NCI-H1105 (cell line): ENCODE data around the gene RIPOR1.

Experiments used
- DNase-seq: peaks from one replicate; lab custom pipeline; 2025; lab: John Stamatoyannopoulos, UW

Gene RIPOR1

DNA sequence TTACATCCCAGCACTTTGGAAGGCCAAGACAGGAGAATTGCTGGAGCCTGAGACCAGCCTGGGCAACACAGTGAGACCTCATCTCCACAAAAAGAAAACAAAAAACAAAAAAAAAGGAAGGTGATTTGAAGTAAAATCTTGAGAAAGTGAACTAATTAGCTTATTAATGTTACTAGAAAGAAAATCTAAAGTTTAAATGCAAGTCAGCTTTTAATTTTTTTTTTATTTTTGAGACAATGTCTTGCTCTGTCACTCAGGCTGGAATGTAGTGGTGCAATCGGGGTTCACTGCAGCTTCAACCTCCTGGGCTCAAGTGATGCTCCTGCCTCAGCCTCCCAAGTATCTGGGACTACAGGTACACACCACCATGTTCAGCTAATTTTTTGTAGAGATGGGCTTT, 30.2 kb downstream of the RIPOR1 start:
- no peak for DNase-seq

DNA sequence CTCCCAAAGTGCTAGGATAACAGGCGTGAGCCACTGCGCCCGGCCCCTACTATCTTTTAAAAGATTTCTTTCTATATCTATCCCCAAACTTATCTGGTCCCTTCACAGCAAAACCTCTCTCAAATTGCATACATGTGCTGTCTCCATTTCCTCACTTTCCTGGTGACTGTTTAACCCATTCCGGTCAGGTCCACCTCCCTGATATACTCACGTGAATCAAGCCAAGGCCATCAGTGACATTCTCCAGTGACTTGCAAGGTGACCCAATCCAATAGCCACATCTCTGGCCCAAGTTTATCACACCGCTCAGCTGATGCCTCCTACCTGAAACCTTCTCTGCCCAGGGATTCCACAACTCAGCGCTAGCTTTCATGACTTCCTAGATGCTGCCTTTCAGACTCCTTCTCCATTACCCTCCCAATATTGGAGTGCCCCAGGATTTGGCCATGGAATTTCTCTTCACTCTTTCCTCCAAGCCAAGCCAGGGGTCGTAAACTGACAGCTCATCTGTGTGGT, 32.3 kb downstream of the RIPOR1 start:
- DNase-seq: no peak

DNA sequence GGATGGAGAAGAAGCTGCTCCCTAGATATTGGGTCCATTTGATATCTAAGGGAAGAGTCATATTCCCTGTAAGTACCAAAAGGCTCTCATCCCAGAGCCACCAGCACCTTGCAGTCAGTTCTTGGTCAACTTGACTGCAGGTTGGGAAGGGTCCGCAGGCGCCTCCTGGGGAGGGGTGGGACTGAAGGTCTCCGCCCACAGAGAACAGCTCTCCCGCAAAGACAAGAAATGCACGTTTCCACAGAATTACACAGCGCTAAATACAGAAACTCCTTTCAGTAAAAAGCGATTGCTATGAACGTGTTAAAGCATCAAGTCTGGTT, 32.8 kb downstream of the RIPOR1 start:
- DNase-seq: no peak

DNA sequence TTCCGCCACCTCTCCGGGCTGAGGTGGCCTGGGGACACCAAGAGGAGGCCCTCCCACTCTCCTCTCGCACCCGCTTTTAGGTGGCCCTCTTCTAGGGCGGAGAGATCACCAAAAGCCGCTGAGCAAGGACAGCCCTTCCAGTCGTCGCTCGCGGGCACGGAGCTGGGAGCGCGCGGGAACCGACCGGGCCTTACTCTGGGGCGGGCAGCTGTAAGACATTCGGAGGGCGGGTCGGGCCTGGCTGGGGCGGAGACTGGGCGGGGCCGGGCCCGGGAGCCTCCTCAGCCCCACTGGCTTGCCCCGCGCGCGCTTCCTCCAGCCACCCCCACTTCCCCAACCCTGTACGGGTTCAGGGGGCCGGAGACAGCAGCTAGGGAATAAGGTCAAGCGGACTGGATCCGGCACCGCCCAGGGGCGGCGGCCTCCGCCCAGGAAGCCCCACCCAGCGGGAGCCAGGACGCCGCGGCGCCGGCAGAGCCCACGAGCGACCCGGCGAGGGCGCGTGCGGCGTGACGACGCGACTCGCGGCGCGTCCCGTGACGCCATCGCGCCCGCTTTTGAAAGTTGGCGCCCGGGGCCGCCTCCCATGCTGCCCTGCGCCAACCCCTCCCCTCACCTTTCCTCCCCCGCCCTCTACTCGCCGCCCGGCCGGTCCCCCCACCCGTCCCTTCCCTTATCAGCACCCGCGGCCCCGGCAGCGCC, 33.3 kb downstream of the RIPOR1 start:
- DNase-seq: peak; percentile 94

DNA sequence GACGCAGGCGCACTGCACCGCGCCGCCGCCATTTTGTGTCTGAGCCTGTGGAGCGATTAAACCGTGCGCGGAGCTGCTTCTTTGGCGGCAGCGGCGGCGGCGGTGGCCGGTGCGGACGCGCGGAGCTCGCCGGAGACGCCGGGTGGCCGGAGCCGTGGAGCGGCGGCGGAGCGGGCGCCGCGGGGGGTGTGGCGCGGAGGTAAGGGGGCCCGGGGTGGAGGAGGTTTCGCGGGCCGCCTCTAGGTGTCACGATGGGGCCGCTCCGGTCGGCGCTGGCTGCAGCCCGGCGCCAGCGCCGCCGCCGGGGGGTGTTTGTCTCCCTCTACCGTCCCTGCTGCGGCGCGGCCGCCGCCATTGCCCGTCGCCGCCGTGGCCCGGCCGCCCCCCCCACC, 33.9 kb downstream of the RIPOR1 start, which contains the start of gene CTCF:
TSS of gene CTCF (plus strand) at position 1 of the 392 bp plus-strand sequence. CDS start 48,307 bp downstream, outside the sequence.
- DNase-seq: peak; percentile 48

DNA sequence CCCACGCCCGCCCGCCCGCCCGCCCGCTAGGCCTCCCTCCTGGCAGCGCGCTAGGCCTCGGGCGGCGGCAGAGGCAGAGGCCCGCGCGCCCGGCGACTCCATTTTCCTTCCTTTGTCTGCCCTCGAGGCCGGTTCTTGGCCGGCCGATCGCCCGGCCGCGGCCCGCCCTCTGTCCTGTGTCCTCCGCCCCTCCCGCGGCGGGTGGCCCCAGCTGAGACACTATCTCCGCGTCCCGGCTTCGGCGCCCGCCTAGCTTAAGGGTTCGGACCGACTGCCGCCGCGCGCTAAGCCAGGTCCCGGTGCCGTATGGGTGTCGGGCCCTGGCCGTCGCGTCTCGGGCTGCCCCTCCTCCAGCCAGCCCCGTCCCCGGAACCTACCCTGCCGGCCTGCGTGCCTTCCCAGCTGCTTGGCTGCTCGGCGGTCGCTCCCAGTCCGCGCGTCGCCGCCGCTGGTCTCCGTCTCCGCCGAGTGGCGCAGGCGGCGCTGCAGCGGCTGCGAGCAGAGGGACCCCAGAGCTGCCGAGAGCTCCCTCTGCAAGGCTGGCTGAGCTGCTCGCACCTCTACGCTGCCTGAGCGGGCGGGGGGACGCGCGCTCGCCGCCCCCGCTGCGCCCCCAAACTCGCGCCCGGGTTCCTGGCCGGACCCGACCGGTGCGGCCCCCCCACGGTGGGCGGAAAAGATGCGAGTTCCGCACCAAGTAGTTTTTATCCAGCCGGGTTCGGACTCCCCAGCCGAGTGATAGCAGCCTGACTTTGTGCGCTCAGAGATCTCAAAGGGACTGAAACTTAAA, 34.5 kb downstream of the RIPOR1 start:
- DNase-seq: no peak

DNA sequence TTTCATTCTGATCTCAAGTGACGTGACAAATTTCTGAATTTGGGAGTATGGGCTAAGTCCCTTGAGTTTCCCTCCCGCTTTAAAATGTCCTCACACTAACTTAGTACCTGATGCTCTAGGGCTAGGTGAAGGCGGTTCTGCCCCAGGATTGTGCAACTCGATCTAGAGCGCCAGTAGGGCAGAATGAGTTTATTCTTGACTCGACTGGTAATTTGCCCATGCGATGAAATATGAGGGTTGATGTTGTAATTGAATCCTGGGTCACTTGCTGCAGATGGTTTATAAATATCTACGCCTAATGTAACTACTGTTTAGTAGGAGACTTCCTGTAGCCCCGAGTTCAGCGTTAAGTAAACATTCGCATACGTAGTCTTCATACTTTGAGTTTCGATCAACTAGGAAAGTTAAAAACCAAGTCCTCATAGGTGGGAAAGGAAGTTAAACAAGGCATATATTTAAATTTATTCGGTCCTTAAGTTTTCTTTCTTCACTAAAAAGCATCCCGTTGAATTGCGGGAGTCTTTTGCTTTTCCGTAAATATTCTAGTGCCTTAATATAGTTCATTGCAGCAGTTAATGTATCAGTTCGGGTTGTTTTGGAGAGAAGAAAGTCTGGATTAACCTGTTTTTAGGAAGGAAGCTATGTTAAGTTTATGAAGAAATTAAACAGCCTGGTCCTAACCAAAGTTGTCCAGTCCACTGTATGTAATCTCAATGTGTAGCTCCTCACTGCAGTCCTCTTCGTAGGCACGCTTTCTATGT, 35.3 kb downstream of the RIPOR1 start:
- no peak for DNase-seq

DNA sequence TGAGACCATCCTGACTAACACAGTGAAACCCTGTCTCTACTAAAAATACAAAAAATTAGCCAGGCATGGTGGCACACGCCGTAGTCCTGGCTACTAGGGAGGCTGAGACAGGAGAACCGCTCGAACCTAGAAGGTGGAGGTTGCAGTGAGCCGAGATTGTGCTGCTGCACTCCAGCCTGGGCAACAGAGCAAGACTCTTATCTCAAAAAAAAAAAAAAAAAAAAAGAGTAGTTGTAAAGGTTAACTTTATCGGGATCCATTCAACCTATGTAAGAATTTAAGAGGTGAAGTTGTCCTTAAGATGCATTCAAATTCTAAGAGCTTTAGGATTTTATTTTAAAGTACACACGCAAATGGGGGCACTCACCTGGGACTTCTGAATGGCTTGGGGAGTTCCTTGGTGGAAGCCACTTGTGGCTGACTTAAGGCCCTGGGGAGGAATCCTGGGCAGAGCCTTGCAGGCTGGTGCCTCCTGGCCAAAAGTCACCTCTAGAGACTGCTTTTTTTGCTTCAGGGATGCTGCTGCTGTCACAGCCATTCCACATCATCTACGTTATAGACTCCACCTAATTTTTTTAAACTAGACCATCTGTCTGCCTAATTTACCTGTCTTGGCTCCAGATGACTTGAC, 37.0 kb downstream of the RIPOR1 start:
- no peak for DNase-seq

DNA sequence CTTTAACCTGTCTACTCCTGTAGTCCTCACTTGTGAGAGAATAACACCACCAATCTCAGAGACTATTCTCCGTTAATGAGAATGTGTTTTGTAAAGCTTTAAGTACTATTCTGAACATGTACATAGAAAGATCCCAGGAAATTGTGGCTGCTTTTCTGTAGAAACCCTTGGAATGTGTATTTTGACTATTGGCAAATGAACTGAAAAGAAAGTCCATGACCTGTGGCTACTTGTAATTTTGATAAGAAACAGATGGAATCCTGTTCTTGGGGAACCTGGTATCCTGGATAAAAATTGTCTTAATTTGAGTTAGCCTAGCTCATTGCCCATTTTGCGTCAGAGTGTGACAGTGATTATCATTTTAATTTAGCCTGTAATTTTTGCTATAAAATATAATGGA, 42.8 kb downstream of the RIPOR1 start:
- DNase-seq: no peak

DNA sequence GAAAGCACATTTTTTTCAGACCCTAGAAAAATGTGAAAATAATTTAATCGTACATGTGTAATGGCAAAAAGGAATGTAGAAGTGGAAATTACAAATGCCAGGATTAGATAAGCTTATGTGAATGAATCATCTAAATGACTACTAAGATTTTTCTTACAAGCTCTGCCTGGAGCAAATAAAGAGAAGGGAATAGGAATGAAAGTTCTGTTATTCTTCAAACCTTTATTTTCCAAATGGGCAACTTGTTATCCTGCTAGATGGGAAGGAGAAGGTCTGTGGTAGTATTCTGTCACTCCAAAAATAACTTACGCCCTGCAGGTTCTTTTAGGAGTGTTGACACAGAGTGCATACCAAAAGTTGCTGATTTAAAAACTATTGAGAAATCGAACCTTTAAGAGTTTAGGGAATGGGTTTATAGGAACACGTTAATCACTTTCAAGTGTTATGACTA, 43.4 kb downstream of the RIPOR1 start:
- no peak for DNase-seq

DNA sequence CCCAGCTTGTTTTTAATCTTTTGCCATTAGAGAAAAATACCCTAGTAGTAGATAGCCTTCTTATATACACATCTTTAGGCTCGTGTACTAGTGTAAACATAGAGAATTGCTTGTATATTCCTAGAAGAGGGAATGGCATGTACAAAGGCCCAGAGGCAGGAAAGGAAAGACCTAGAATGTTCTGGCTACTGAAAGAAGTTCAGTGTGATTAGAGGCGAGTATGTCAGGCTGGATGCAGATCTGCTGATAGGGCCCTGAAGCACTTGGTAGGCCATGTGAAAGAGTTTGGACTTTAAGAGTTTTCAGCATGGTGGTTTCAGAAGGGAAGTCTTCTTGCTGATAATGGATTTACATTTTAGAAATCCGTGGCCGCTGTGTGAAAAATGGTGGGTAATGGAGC, 51.1 kb downstream of the RIPOR1 start:
- DNase-seq: no peak

DNA sequence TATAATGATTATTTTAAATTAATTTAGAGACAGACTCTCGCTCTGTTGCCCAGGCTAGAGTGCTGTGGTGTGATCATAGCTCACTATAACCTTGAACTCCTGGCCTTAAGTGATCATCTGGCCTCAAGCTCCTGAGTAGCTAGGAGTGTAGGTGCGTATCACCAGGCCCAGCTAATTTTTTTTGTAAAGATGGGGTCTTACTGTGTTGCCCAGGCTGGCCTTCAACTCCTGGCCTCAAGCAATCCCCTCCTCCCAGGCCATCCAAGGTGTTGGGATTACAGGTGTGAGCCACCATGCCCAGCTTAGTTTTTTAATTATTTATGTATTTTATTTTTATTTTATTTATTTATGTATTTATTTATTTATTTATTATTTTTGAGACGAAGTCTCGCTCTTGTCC, 51.6 kb downstream of the RIPOR1 start:
- no peak for DNase-seq

DNA sequence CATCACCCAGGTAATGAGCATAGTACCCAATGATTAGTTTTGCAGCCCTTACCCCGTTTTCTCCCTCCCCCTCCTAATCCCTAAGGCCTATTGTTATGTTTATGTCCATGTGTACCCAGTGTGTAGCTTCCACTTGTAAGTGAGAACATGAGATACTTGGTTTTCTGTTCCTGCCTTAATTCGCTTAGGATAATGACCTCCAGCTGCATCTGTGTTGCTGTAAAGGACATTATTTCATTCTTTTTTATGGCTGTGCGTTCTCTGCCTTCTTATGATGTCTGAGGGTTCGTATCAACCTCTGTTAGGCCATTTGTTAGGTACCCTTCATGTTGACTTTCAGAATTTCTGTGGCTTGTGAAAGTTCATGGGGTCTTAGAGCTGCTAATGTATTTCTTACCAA, 64.7 kb downstream of the RIPOR1 start:
- no peak for DNase-seq

DNA sequence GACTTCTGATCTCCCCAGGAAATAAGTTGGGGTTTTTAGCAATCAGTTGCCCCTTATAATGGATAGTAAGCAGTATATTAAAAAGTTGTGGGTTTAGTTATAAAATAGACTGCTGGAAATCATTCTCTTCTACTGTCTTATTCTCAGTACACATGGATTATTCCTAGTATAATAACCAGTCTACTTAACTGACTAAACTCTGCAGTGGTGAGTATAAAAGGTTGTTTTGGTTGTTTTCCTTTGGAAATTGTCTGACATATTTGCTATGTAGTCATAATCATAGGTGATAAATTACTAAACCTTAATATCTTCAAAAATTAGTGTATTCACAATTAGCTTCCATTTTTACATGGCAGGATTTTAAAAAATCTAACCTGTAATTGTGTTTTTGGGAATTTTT, 65.1 kb downstream of the RIPOR1 start:
- no peak for DNase-seq

DNA sequence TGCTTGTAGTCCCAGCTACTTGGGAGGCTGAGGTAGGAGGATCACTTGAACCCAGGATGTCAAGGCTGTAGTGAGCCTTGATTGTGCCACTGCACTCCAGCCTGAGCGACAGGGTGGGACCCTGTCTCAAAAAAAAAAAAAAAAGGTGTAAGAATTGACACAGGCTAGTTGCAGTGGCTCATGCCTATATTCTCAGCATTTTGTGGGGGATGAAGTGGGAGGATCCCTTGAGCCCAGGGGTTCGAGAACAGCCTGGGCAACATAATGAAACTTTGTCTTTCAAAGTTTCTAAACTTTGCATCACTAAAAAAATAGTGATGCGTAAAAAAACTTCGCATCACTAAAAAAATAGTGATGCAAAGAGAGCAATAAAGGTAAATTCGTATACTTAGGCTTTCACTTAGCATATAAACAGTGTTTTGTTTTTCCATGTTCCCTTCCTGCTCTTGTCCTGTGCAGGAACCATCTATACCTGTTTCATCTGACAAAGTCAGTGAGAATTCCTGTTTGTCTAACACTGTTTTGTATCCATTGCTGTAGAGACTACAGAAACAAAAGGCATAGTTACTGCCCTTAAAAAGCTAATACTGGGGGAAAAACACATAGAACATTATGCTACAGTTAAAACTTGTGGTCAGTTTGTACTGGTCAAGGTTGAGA, 65.8 kb downstream of the RIPOR1 start:
- no peak for DNase-seq

DNA sequence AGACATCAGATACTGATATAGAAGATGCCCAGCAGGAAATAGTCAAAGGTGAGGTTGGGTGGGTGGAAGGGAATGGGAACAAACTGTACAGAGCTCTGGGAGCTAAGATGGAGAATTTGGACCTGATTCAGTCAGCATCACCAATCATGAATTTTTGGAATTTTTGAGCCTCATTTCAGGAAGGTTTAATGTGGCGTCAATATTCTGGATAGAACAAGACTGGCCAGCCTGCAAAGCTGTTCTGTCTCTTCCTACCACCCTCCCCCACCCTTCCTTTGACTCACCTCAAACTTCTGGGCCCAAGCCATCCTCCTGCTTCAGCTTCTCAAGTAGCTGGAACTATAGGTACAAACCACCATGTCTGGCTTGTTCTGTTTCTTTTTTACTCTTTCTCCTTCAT, 66.3 kb downstream of the RIPOR1 start:
- DNase-seq: no peak
